ENCODE data around the gene UNC5C.

UNC5C gene

DNA sequence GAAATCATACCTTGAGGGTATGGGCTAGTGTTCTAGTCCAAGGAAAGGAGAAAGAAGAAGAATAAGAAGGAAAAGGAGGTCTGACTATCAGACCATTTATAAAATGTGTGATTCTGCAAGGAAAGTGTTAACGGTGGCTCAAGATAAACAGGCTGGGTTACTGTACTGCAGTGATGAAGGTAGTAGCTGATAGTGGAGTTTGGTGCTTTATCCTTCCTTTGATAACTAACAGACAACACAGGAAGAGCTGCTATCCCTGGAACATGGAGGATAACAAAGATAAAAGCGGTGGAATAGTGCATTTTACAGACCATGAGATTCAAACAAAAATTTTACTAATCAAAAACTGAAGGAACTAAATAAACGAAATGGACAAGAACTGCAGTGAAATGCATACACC lies 2.6 kb downstream of the UNC5C start:
- DNase-seq (ENCODE audit: low spot score), result no peak

DNA sequence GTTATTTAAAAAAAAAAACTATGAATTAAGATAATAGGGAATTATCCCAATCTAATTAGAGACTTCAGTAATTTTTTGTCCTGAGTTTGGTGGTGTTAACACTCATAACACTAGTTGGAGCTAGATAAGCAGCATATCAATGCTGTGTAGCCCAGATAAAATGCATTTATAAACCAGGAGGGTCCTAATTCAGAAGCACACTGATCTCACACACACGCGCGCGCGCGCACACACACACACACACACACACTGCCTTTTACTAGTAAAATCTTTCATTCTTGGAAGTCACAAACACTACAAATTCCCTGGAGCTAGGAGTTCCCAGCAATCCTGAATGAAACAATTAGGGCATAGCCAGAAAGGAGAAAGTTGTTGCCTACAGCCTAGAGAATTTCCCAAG lies 3.2 kb downstream of the UNC5C start:
- DNase-seq (ENCODE audit: low spot score), result no peak

- no peak for DNase-seq (ENCODE audit: low spot score)
These were observed 4.4 kb downstream of the UNC5C start for GRCh38 chr4:95544113-95545103.

DNA sequence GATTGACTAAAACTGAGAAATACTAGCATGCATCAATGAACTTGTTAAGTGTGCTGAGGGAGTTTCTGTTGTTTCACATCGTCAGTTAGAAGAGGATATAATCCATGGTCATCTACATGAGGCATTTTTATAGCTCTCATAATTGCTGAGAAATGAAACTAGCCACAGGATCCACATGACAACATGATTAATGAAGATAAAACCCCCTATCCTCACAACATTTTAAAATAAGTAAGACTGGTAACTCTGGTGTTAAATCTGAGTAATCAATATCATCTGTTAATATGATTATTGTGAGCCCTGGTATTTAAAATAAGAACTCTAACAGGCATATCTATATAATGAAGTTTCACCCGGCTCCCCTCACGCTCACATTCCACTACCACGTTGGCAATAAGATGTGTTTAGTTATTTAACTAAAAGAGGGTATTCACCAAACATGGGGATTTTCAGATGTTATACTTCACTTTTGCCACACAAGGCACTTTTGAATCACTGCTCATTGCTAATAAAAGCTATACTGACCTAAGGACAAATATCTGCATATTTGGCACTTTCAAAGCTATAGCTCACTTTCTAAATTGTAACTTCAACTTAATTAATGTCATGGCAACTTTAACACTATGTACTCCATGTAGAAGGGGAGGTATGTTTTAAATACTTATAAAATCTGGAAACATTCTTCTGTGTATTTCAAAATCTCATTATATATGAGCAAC lies 6.7 kb downstream of the UNC5C start:
- no peak for DNase-seq (ENCODE audit: low spot score)

- DNase-seq (ENCODE audit: low spot score), result no peak
These were observed 7.7 kb downstream of the UNC5C start for GRCh38 chr4:95541094-95541493.

DNA sequence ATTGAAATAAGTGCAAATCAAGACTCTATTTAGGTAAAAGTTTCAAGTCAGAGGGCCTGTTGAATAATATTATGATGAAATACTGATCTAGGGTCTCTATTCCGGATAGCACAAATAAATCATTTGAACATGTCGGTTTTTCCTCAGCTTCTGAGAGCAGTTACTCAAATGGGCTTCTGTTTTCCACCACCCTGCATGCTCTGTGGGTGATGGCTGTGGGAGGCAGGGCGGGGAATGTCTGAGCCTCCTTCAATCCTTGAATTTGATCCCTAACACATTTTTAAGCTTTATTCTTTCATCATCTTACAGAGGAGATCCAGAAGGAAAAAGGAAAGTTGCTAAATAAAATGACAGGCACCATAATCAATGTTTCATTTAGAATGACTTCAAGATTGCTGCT lies 8.5 kb downstream of the UNC5C start:
- DNase-seq (ENCODE audit: low spot score), result no peak

DNA sequence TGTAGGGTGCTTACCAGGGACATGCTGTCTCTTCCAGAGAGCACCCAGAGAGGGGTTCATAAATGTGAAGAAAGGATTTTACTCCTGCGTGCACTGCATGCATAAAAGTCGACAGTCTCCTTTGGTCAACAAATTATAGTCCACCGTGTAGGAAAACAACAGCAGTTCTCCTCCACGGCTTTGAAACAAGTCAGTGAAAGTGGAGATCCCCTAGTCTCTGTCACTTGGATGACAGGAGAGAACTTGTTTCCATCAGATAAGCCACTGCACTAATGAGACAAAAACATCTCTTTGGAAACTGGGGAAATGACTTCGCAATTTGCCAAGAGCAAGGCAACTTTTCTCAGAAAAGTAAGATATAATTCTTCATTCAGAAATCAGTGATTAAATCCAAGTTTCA lies 9.7 kb downstream of the UNC5C start:
- no peak for DNase-seq (ENCODE audit: low spot score)

DNA sequence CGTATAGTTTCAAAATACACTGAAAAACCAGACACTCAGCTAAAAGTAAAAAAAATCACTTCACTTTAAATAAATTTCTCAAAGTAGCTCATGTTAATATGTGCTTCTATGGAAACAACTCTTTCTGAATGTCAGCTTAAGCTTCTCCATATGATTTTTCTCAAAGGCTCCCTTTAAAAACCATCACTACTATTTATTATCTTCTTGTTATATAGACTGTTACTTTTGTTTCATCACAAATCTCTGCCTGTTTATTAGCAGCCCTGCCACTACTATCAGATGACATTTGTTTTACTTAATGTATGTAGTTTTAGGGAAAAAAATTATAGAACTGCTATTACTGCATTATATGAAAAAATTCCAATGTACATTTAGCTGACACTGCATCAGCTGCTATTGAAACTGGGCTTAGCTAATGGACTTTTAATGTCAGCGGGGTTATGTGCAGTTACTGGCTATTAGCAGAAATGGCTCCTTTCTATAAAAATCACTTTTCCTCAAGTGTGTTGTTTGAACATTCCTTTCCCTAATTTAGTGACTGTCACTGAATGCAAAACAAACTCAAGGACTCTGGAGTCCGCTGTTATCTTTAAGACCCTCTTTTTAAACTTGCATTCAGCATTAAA lies 10.8 kb downstream of the UNC5C start:
- DNase-seq (ENCODE audit: low spot score), result no peak

DNA sequence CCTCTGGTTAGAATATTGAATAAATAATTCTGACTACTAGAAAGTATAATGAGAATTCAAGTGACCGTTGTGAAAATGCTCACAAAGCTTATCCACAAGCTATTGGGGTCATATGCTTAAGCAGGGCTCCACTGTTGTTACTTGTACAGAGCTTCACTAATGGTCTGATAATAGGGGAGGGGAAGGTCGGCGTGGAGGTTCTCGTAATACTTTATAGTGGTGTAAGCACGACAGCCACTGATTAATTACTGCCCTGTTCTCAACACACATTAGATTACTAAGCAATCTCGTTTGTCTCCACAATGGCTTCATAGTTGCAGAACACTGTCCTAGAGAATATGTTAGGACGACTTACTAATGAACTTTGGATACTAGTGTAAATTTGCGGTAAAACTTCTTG lies 11.6 kb downstream of the UNC5C start:
- DNase-seq (ENCODE audit: low spot score), result no peak

GRCh38 chr4:95536650-95537049 lies 12.1 kb downstream of the UNC5C start:
- DNase-seq (ENCODE audit: low spot score), result no peak

DNA sequence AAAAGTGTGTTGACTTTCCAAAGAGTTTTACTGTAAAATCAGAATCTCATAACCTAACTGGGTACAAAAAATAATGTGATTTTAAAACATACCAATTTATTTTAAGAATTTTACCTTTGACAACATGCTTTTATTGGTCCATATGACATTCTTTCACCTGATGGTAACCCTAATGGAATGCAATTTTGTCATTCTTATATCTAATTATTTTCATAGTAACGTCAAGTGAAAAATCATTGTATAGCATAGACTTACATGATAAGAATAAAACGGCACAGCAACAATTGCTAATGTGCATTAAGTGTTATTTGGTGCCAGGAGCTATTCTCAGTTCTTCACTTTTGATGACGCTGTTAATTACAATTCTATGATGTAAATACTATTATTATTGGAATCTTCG lies 13.6 kb downstream of the UNC5C start:
- DNase-seq (ENCODE audit: low spot score), result no peak

DNA sequence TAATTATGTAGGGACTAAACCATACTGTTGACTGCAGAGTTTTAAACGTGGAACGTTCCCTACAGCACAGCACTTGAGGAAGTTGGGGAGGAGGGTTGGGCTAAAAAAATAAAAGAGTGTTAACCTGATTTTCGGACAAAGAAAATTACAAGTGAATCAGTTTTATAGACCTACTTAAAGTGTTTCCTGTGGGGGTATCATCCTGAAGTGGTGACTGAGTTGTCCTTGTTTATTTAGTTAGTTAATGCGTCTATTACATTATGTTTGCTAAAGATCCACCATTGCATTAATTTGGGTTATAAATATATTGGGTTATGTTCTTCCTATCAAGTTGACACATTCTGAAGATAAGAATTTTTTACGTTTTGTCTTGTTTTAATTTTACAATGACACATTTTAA lies 14.7 kb downstream of the UNC5C start:
- no peak for DNase-seq (ENCODE audit: low spot score)

DNA sequence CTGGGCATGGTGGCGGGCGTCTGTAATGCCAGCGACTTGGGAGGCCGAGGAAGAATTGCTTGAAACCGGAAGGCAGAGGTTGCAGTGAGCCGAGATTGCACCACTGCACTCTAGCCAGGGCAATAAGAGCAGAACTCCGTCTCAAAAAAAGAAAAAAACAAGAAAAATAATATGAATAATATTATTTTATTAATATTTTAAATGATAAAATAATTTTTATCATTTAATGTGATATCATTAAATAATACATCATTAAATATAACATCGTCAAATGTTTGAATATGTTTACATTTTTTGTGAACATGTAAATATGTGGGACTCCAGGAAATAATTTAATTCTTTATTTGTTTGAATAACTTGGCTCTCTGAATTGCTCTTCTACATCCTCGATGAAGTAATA lies 15.5 kb downstream of the UNC5C start:
- no peak for DNase-seq (ENCODE audit: low spot score)

DNA sequence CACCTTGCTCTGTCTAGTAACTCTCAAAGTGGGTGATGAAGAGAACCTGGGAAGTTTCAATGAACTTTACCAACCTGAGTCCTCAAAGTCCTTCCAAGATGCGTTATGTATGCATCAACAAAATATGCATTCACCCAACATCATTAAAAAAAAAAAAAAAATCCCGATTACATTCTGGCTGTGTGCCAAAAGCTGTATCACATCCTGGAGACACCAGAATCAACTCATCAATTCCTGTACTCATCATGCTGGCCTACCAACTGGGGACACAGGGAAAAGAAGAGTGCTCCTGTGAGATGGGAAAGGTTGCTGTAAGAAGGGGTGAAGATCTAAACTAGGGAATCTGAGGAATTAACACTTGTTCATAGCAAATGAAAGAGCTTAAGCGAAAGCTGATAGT lies 16.5 kb downstream of the UNC5C start:
- no peak for DNase-seq (ENCODE audit: low spot score)

DNA sequence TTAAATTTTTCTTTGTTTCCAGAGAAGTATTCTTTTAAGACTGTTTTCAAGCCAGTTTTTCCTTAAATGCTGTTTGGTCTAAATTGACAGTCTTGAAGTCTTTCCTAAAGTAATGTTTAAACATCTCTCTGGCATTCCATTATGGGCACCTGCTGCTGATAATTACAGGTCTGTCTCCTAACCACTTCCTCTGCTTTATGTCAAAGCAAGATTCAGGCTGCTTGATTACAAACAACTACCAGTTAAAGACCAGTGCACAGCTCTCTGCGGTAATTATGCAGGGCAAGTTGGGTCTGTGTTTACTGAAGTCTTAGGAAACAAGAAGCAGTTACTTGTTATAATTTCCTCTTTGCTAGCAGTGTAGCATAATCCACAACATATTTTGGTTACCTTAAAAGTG lies 17.6 kb downstream of the UNC5C start:
- DNase-seq (ENCODE audit: low spot score), result no peak

- DNase-seq (ENCODE audit: low spot score), result no peak
These were observed 18.8 kb downstream of the UNC5C start for GRCh38 chr4:95529946-95530345.

DNA sequence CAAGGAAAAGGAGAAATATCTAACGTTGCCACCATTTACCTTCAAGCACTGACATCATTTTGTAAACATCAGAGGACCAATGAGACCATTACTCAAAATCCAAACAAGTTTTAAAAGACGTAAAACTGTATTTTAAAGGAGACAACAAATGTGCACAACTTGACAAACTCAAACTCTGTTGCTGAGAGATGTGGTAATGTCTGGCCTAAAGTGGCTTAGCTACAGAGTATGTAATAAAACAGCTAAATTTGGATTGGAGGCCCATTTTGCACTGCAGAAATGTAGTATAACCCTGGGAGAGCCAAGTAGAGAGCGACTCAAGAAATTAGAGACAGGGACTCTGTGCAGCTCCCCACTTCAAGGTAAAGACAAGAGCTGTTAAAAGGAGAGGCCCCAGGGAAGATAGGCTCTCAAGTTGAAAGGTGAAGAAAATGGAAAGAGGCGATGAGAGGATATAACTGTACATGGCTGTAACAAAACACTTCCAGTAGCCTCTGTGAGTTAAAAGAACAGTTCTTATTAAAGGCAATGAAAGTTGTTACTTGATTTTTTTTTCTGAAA lies 20.3 kb downstream of the UNC5C start:
- no peak for DNase-seq (ENCODE audit: low spot score)

DNA sequence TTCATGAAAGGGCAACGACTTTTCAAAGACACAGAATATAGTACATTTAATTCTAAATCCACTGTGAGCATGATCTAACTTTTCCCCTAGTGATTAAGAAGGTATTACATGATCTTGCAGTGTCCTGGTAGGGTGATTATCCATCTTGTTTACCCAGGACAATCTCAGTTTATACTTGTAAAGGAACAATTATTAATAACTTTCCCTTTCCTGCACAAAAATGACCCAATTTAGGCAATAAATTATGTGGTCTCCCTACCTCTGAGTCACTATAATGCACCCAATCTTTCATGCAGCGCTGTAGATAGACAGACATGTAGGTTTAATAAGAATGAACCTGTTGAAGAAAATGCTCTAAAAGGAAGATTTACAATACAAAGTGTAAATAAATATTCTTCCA lies 22.7 kb downstream of the UNC5C start:
- DNase-seq (ENCODE audit: low spot score), result no peak

GRCh38 chr4:95524729-95525128 lies 24.0 kb downstream of the UNC5C start:
- DNase-seq (ENCODE audit: low spot score), result no peak

GRCh38 chr4:95524184-95524583 lies 24.6 kb downstream of the UNC5C start:
- DNase-seq (ENCODE audit: low spot score), result no peak

- DNase-seq (ENCODE audit: low spot score), result no peak
These were observed 25.9 kb downstream of the UNC5C start for GRCh38 chr4:95522682-95523530.

All from activated CD4-positive, alpha-beta T cell treated with anti-CD3 and anti-CD28 coated beads, Interleukin-2, Interleukin-4, amounts not matched to agents 100 ng/mL and 50 ng/mL, durations not matched to agents 16 hours and 8 hours (primary cell).